ENCODE measurements around the gene SLAMF9. TPM values are rescaled to one million over a fixed set of nuclear protein-coding genes. Genes with fewer than 3 reads are reported as not detected.

The SLAMF9 gene
- total RNA-seq = 0.91 TPM in 1 of 2 replicates, not detected in the other

DNA sequence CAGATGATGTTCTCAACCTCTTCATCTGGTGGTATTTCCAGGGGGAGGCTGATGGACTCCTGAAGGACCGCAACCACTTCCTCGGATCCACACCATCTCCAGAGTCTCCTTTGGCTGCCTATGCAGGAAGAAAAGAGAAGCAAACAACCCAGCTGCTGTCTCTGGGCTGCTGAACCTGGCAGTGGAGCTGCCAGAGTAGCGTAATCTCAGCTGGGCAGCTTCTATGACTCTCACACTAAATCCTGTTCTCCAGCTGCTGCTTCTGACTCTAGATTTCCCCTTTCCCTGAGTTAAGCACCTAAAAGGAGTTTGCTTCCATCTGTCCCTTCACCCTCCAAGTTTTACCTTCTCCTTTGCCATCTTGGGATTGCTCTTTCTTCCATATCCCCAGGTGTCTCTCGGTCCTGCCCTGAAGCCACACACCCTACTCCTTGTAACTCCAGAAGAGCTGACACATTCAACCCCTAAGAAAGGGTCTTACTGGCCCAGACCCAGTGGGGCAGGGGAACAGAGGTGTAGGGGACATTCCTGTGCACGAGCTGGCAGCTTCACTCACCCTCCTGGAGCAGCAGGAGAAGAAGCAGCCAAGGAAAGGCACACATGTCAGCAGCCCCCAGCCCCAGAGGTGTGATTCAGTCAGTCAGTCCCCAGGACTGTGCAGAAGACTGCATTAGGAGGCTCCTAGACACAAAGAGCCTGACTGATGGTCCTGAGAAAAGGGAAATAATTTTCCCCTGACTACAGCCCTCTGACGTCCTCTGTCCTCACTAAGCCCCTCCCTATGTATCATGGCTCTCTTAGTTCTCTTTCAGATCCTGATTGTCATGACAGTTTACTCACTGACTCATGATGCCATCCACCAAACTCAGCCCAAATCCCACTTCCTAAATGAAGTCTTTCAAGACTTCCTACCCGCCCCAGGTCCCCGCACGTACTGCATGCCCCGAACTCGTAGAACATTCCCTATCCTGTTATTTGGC is at the start of gene SLAMF9:
Gene SLAMF9 (minus strand): TSS at position 702 of the 980 bp plus-strand sequence. CDS start 100 bp downstream, at position 602.

GRCh38 chr1:159945483-159946241 is 8.4 kb downstream of the SLAMF9 start, which contains the start of gene IGSF9:
TSS of gene IGSF9 (minus strand) at chr1:159945613. CDS start at chr1:159943454, 2,159 bp downstream.

DNA sequence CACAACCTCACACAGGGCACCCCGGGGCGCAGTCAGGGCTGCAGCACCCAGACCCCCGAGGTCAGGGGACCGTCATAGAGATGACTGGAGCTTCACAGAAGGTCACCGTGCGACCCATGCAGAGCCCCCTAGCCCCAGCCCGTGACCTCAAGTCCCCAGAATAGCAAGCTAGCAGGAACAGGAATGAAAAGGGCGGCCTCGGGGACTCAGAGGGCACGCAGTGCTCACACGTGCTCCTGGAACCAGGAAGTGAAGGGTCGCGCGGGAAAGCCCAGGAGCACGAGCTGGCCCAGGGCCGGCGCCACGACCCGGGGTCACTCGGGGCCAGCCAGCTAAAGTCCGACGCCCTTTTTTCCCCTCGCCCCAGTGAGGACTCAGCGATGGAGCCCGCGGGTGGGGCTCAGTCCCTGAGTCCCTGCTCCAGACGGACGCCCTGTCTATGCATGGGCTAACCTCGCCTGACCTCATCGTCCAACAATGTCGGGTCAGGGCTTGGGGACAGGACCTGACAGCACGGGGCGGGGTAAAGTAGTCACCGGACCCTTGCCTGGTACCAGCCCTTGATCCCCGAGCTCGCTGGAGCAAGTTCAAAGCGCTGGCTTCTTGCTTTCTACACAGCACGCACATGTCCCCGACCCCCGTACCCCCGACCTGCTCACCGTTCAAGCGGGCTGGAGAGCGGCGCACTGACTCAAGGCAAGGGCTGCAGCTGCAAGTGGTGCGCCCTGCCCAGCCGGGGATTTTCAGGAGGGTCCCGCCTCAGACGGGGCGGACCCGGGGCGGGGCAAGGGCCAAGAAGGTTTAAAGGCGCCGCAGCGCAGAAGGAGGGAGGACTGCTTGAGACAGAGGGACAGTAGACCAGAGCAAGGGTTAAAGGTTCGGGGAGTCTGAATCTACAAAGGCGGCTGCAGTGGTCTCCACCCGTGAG is 29.0 kb downstream of the SLAMF9 start, which contains the start of gene TAGLN2:
Gene TAGLN2 (minus strand): TSS at position 717 of the 928 bp plus-strand sequence. CDS start 4,998 bp downstream, outside the sequence.

Other genes with a start within 250 kb of the SLAMF9 start
- not detected in 2 replicates for gene CRP, start 239.6 kb downstream of the SLAMF9 start, total RNA-seq
- gene DUSP23, start 173.3 kb downstream of the SLAMF9 start, total RNA-seq = 27.5 and 29.5 TPM in 2 replicates
- not detected in 2 replicates for gene FCRL6, start 151.9 kb downstream of the SLAMF9 start, total RNA-seq
- 1.2 TPM in 1 of 2 replicates, not detected in the other for gene SLAMF8, start 127.4 kb downstream of the SLAMF9 start, total RNA-seq
- gene VSIG8, start 91.6 kb downstream of the SLAMF9 start, total RNA-seq = not detected in 2 replicates
- 0.48 and 0.65 TPM in 2 replicates for gene CFAP45, start 54.1 kb downstream of the SLAMF9 start, total RNA-seq
- gene TAGLN2, start 28.7 kb downstream of the SLAMF9 start, total RNA-seq = 650 and 791 TPM in 2 replicates
- 0.13 and 0.16 TPM in 2 replicates for gene IGSF9, start 8.6 kb downstream of the SLAMF9 start, total RNA-seq
- gene PIGM, start 77.8 kb upstream of the SLAMF9 start, total RNA-seq = 3.7 and 6.0 TPM in 2 replicates
- not detected in 2 replicates for gene KCNJ10, start 115.9 kb upstream of the SLAMF9 start, total RNA-seq
- not detected in 2 replicates for gene KCNJ9, start 127.3 kb upstream of the SLAMF9 start, total RNA-seq
- 12.7 and 22.9 TPM in 2 replicates for gene IGSF8, start 144.4 kb upstream of the SLAMF9 start, total RNA-seq
- 0.24 and 1.0 TPM in 2 replicates for gene ATP1A2, start 161.5 kb upstream of the SLAMF9 start, total RNA-seq
- not detected in 2 replicates for gene ATP1A4, start 197.4 kb upstream of the SLAMF9 start, total RNA-seq
- gene CASQ1, start 236.3 kb upstream of the SLAMF9 start, total RNA-seq = not detected in 2 replicates